HG03439 (cell line): ENCODE data around the gene TMEM178B.
"Not testable (repeated sequence)": the region's sequence is repeated elsewhere in the genome, so short reads cannot be mapped to it uniquely, and the experiment has no call there.

Experiments
- ATAC-seq: cut with Tn5 transposase; IDR thresholded peaks from one replicate; pipeline ENCODE4 v1.9.1; 2021; ENCODE audit warnings: mild to moderate bottlenecking, moderate library complexity; ENCODE audit not compliant: unreplicated experiment

TMEM178B gene

GRCh38 chr7:141073173-141073640 lies 657 bp upstream of the TMEM178B start:
- no peak for ATAC-seq

- no peak for ATAC-seq
These were observed 513 bp downstream of the TMEM178B start for GRCh38 chr7:141074162-141074991.

- ATAC-seq = no peak
These were observed 1.1 kb downstream of the TMEM178B start for GRCh38 chr7:141074997-141075396.

- no peak for ATAC-seq
These were observed 2.5 kb downstream of the TMEM178B start for GRCh38 chr7:141076377-141076776.

GRCh38 chr7:141079219-141079618 lies 5.4 kb downstream of the TMEM178B start:
- ATAC-seq = no peak

GRCh38 chr7:141089490-141089889 lies 15.6 kb downstream of the TMEM178B start:
- not testable (repeated sequence) for ATAC-seq

- ATAC-seq = no peak
These were observed 20.6 kb downstream of the TMEM178B start for GRCh38 chr7:141094336-141095070.

GRCh38 chr7:141097430-141097829 lies 23.6 kb downstream of the TMEM178B start:
- ATAC-seq = no peak

GRCh38 chr7:141102436-141102835 lies 28.6 kb downstream of the TMEM178B start:
- no peak for ATAC-seq

GRCh38 chr7:141103847-141104429 lies 30.1 kb downstream of the TMEM178B start:
- no peak for ATAC-seq

GRCh38 chr7:141113131-141113530 lies 39.3 kb downstream of the TMEM178B start:
- no peak for ATAC-seq

GRCh38 chr7:141114029-141114664 lies 40.3 kb downstream of the TMEM178B start:
- ATAC-seq = no peak

GRCh38 chr7:141115965-141116364 lies 42.1 kb downstream of the TMEM178B start:
- ATAC-seq = no peak

GRCh38 chr7:141116661-141117060 lies 42.8 kb downstream of the TMEM178B start:
- ATAC-seq = not testable (repeated sequence)

- ATAC-seq = no peak
These were observed 44.9 kb downstream of the TMEM178B start for GRCh38 chr7:141118767-141119166.

- ATAC-seq = no peak
These were observed 45.3 kb downstream of the TMEM178B start for GRCh38 chr7:141119187-141119586.

- ATAC-seq = no peak
These were observed 48.9 kb downstream of the TMEM178B start for GRCh38 chr7:141122736-141123135.

GRCh38 chr7:141123522-141123921 lies 49.7 kb downstream of the TMEM178B start:
- no peak for ATAC-seq

- ATAC-seq = no peak
These were observed 52.2 kb downstream of the TMEM178B start for GRCh38 chr7:141126107-141126506.

- no peak for ATAC-seq
These were observed 54.6 kb downstream of the TMEM178B start for GRCh38 chr7:141128506-141128905.

- ATAC-seq = no peak
These were observed 55.1 kb downstream of the TMEM178B start for GRCh38 chr7:141128931-141129330.
